K562 (cell line): ENCODE data around the gene EPS8L1. TPM values are rescaled to one million over a fixed set of nuclear protein-coding genes. Genes with fewer than 3 reads are reported as not detected.

Experiments
- ATAC-seq: fragments of 200-7000 bp; cut with Tn5 transposase; 3 replicates; pipeline ENCODE4 v1.9.1; 2020; ENCODE audit warnings: moderate library complexity
- BruUV-seq: library from RNA; stranded (reverse); fragments of 400-500 nt; replicated peaks from 2 replicates; lab custom pipeline; 2021; lab: Mats Ljungman, UMichigan
- CTCF ChIA-PET: fragments of 300-600 bp; formaldehyde crosslinking; extraction: SDS; loops from one replicate; lab custom pipeline; 2021; ENCODE audit warnings: low intra/inter-chr PET ratio; lab: Yijun Ruan, JAX
- POLR2A ChIA-PET: fragments of 300-600, 350-650 bp; sonication (Branson Sonifier 250); formaldehyde crosslinking; extraction: SDS; loops from one replicate; lab custom pipeline; 2021; ENCODE audit warnings: antibody characterized with exemption, inconsistent platforms; lab: Yijun Ruan, JAX
- DNase-seq, 4 experiments: peaks; one replicate each; pipeline versions ENCODE4 v3.0.0 to v3.0.0-alpha.2; 2011 to 2018; ENCODE audit warnings: low spot score in 3 of 4, mixed read lengths in 3 of 4; ENCODE audit errors: extremely low read depth in 1 of 4
- FAIRE-seq: peaks from 2 replicates; lab custom pipeline; 2011; peaks lifted over from hg19 to GRCh38; lab: Jason Lieb, UNC
- H2AFZ ChIP-seq: 2 replicates; pipeline ENCODE4 v1.6.0; 2011; ENCODE audit warnings: low read depth, low read length, control low read depth, inconsistent platforms
- H3K27ac ChIP-seq: fragments of 200-600 bp; 3 replicates; pipeline ENCODE4 v1.8.0; 2011; ENCODE audit warnings: low read depth, mild to moderate bottlenecking, control low read depth, inconsistent platforms, low read length, moderate library complexity, mixed read lengths; ENCODE audit errors: extremely low read depth
- H3K27me3 ChIP-seq, 2 experiments: fragments of 300-600 bp in 1 of 2; 2 replicates in 1 of 2; 3 replicates in 1 of 2; pipeline versions ENCODE4 v1.6.0 to v1.8.0; 2011; ENCODE audit warnings: inconsistent platforms in 2 of 2, low read length in 2 of 2, mild to moderate bottlenecking in 1 of 2, mixed read lengths in 1 of 2, moderate library complexity in 1 of 2; ENCODE audit not compliant: control insufficient read depth in 2 of 2, insufficient read depth in 2 of 2
- H3K36me3 ChIP-seq: fragments of 300-600 bp; 3 replicates; pipeline ENCODE4 v1.8.0; 2011; ENCODE audit warnings: mild to moderate bottlenecking, low read length, inconsistent platforms; ENCODE audit not compliant: control insufficient read depth, insufficient read depth
- H3K4me1 ChIP-seq, 2 experiments: fragments of 200-600 bp in 1 of 2; replicated peaks in 1 of 2; 2 replicates in 1 of 2; 3 replicates in 1 of 2; pipeline versions ENCODE4 v1.5.1 to v1.8.0; 2011; ENCODE audit warnings: inconsistent platforms in 2 of 2, low read length in 2 of 2, mild to moderate bottlenecking in 1 of 2, mixed read lengths in 1 of 2, moderate library complexity in 1 of 2; ENCODE audit not compliant: control insufficient read depth in 2 of 2, insufficient read depth in 2 of 2
- H3K4me2 ChIP-seq: 2 replicates; pipeline ENCODE4 v1.6.1; 2011; ENCODE audit warnings: low read length, control low read depth, inconsistent platforms, mixed read lengths; ENCODE audit not compliant: insufficient read depth
- H3K4me3 ChIP-seq: fragments of 200-600 bp; sonication (generic), shearing (Covaris generic); 2 replicates; pipeline ENCODE4 v1.5.1; 2016; ENCODE audit warnings: control low read depth, inconsistent platforms
- H3K79me2 ChIP-seq: fragments of 200-600 bp; 3 replicates; pipeline ENCODE4 v1.8.0; 2011; ENCODE audit warnings: low read length, inconsistent platforms; ENCODE audit not compliant: control insufficient read depth, insufficient read depth
- H3K9ac ChIP-seq, 2 experiments: 2 replicates each; pipeline versions ENCODE4 v1.6.0 to v1.6.1; 2011; ENCODE audit warnings: low read depth in 2 of 2, low read length in 2 of 2, control low read depth in 1 of 2, inconsistent platforms in 1 of 2, mild to moderate bottlenecking in 1 of 2, mixed read lengths in 1 of 2; ENCODE audit not compliant: insufficient read depth in 1 of 2
- H3K9me1 ChIP-seq: one replicate; pipeline ENCODE4 v1.6.0; 2011; ENCODE audit warnings: inconsistent platforms, mild to moderate bottlenecking, low read length, moderate library complexity; ENCODE audit not compliant: control insufficient read depth, insufficient read depth
- H3K9me3 ChIP-seq: replicated peaks from 2 replicates; pipeline ENCODE4 v1.5.1; 2011; ENCODE audit warnings: low read depth, low read length, inconsistent platforms; ENCODE audit not compliant: control insufficient read depth, insufficient read depth
- H4K20me1 ChIP-seq: replicated peaks from 2 replicates; pipeline ENCODE4 v1.6.1; 2011; ENCODE audit warnings: low read length, inconsistent platforms, mixed read lengths; ENCODE audit not compliant: control insufficient read depth, insufficient read depth
- BRCA1 ChIP-seq, 2 experiments: fragments of 450-650 bp in 1 of 2; sonication (generic) in 1 of 2; formaldehyde crosslinking in 1 of 2; IDR thresholded peaks; 2 replicates each; pipeline versions ENCODE4 v1.5.0 to v1.6.1; 2017 to 2020; ENCODE audit warnings: mild to moderate bottlenecking in 1 of 2, missing genetic modification reagents in 1 of 2
- HIVEP1 ChIP-seq: fragments of 250-450 bp; sonication (Bioruptor Pico); IDR thresholded peaks from 2 replicates; pipeline ENCODE4 v1.4.0; 2020; ENCODE audit warnings: mild to moderate bottlenecking
- POLR2G ChIP-seq: fragments of 200-400 bp; formaldehyde crosslinking; IDR thresholded peaks from 2 replicates; pipeline ENCODE4 v1.6.1; 2017; ENCODE audit warnings: low read depth, mild to moderate bottlenecking, antibody characterized with exemption, low read length, moderate library complexity
- RBFOX2 ChIP-seq: fragments of 200-400 bp; formaldehyde crosslinking; IDR thresholded peaks from 2 replicates; pipeline ENCODE4 v1.6.1; 2017; ENCODE audit warnings: low read depth, mild to moderate bottlenecking, low read length, moderate library complexity
- RBM22 ChIP-seq: fragments of 200-400 bp; formaldehyde crosslinking; IDR thresholded peaks from 2 replicates; pipeline ENCODE4 v1.6.1; 2018; ENCODE audit warnings: low read length, low read depth; ENCODE audit not compliant: poor library complexity, severe bottlenecking
- WGBS: fragments of 100-300 bp; shearing (Covaris generic); methylation state at CpG from one replicate; pipeline ENCODE4 v1.1.6; 2016; ENCODE audit warnings: low coverage, mixed read lengths; ENCODE audit not compliant: insufficient coverage; ENCODE audit errors: missing lambda C conversion rate; 5-methylcytosine and 5-hydroxymethylcytosine counted together
- in situ Hi-C: fragments of 300-500 bp; cut with MboI; formaldehyde crosslinking; loops from 4 replicates; pipeline ENCODE4 v1.15.0; 2018; ENCODE audit warnings: inconsistent platforms, mixed read lengths
- intact Hi-C: fragments of 100-400 bp; cut with micrococcal nuclease; formaldehyde crosslinking; loops from 2 replicates; pipeline ENCODE4 v1.14.2; 2022
- polyA plus RNA-seq, 8 experiments: library from polyadenylated mRNA; depleted of rRNA in 4 of 8; stranded (reverse) in 5 of 8; unstranded in 3 of 8; fragments of >200 nt; fragmentation: Nextera tagmentation in 2 of 8; fragmentation: Illumina TruSeq in 1 of 8; extraction: Ambion mirVana in 2 of 8; extraction: Trizol in 1 of 8; gene quantifications; 2 replicates each; pipeline versions ENCODE4 v1.2.1 to v1.2.3, GENCODE V29; 2011 to 2014; ENCODE audit warnings: inconsistent platforms in 1 of 8, missing spikeins in 1 of 8
- total RNA-seq, 7 experiments: library from RNA; depleted of rRNA in 6 of 7; stranded (reverse); fragments of >200 nt in 6 of 7; fragmentation: Illumina TruSeq in 2 of 7; extraction: Trizol in 2 of 7; gene quantifications; 2 replicates each; pipeline versions ENCODE4 v1.2.1 to v1.2.3, GENCODE V29; 2011 to 2021; ENCODE audit warnings: low replicate concordance in 1 of 7

EPS8L1 gene
- total and polyA plus RNA-seq, 9 of the 15 experiments (the other 6 are each of a cell fraction or from before 2014, with no cell fraction given): 0.35 to 22.1 (median 11.9) TPM

DNA sequence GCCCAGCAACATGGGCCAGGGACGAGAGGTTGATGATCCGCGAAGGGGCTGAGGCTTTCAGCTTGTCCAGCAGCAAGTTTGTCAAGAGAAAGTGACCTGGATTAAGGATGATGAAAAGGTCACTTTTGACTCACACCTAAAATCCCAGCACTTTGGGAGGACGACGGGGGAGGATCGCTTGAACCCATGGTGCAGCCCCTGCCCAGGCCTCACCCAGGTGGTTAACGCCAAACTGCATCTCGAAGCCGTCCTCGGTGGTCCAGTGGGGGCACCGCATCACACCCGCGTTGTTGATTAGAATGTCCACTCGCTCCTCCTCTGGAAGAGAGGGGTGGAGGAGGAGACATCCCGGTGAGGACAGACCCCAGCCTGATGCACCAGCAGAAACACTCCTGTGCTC is 27.2 kb upstream of the EPS8L1 start (continued):
- TF ChIP-seq HIVEP1: no peak

DNA sequence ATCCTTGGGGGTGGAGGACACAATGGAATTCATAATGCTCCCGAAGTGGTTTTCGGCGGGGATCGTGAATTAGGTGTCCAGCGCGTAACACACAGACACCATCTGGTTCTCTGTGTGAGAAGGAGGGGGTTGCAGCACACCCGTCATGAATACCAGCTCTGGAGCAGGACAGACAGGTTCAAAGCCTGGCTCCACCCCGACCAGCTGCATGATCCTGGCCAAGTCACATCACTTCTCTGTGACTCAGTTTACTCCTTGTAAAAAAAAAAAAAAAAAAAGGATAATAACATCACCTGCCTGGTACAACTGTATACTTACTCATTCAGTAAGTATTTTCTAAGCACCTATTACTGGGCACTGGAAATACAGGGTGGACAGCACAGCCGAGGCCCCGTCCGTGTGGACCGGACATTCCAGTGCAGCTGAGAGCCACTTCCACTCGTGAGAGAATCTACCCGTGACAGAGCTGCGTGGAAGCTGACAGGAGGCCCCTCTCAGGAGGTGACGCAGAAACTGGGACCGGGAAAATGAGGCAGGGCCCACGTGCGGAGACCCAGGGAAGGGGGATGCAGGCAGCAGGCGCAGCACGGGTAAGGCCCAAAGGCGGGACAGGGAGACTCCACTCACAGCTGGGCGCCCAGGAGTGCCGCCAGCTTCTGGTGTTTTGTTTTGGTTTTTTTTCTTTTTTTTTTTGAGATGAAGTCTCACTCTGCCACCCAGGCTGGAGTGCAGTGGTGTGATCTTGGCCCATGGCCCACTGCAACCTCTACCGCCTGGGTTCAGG is 24.7 kb upstream of the EPS8L1 start:
- ChIA-PET POLR2A (interaction anchor here (1.1 kb wide), 1 partner anchor 109 kb away, joined by 3 read pairs; no protein-coding TSS in a partner anchor), CTCF (no interaction called here)
- intact Hi-C loops: no loop called here
- no peak for FAIRE-seq
- no peak overlapping the region for H3K4me2 ChIP-seq
- 96% methylated on average over 22 of the region's 25 CpGs for WGBS
- H3K36me3 ChIP-seq: peaks cover 89% of the 10 kb centered on the region; the same call in 2 of the 3 replicates
- H3K4me3 ChIP-seq: no peak overlapping the region
- BruUV-seq: no TSS peak
- no peak overlapping the region for H3K9ac ChIP-seq
- in situ Hi-C loops: no loop called here
- no peak overlapping the region for H3K27ac ChIP-seq
- H3K9me1 ChIP-seq: no peaks in the 10 kb centered on the region
- no peaks in the 10 kb centered on the region for H3K27me3 ChIP-seq
- H3K9me3 ChIP-seq: no peaks in the 10 kb centered on the region
- peaks cover 16% of the 10 kb centered on the region; the same call in 2 of the 3 replicates for H3K79me2 ChIP-seq
- H2AFZ ChIP-seq: no peak overlapping the region
- TF ChIP-seq POLR2G (peak; percentile 62), BRCA1 (IDR thresholded peaks at IDR 0.05) (no peak), BRCA1 (CRISPR knock-in tag; IDR thresholded peaks at IDR 0.05) (no peak), RBM22 (peak; percentile 84), RBFOX2 (peak; percentile 58)
- TF ChIP-seq, all 486 proteins: peak for 3
- ATAC-seq: no peak; the same call in 2 of the 3 replicates
- Histone ChIP-seq H3K4me1 (peaks cover 0 to 11% of the 10 kb centered on the region in 2 experiments; a peak in 2 of 5 replicates), H4K20me1 (0 out of 2 replicates have a peak, but pooled peaks cover 10% of the 10 kb centered on the region)
- DNase-seq: no peak
